K562 (cell line): ENCODE data around the gene BEST1. TPM values are rescaled to one million over a fixed set of nuclear protein-coding genes. Genes with fewer than 3 reads are reported as not detected.
A peak's percentile ranks its signal among the peaks of the same experiment; 100 is the strongest.

Experiments
- E2F1 ChIP-seq: sonication (generic); formaldehyde crosslinking; IDR thresholded peaks from 2 replicates; pipeline ENCODE4 v1.8.1; 2023; ENCODE audit warnings: mild to moderate bottlenecking, missing genetic modification reagents, moderate library complexity
- FOXJ2 ChIP-seq: fragments of 200-800 bp; sonication (Bioruptor generic); IDR thresholded peaks from 2 replicates; pipeline ENCODE4 v1.6.1; 2016; ENCODE audit warnings: missing genetic modification characterization, missing compliant biosample characterization
- HMG20B ChIP-seq: fragments of 250-450 bp; sonication (Bioruptor Pico); IDR thresholded peaks from 2 replicates; pipeline ENCODE4 v1.5.0; 2021; ENCODE audit warnings: mild to moderate bottlenecking
- JUND ChIP-seq, 2 experiments: IDR thresholded peaks; 2 replicates in 1 of 2; 3 replicates in 1 of 2; pipeline ENCODE4 v1.6.1; 2011; ENCODE audit warnings: borderline replicate concordance in 2 of 2, low read depth in 2 of 2, low read length in 2 of 2, improper control_type of control experiment in 1 of 2, missing biosample characterization in 1 of 2, missing genetic modification characterization in 1 of 2, missing genetic modification reagents in 1 of 2
- MCM5 ChIP-seq: fragments of 450-650 bp; IDR thresholded peaks from 2 replicates; pipeline ENCODE4 v1.6.1; 2016; ENCODE audit warnings: low read depth
- SRSF3 ChIP-seq: fragments of 200-400 bp; formaldehyde crosslinking; IDR thresholded peaks from 2 replicates; pipeline ENCODE4 v1.6.1; 2016; ENCODE audit warnings: mild to moderate bottlenecking, low read length, moderate library complexity; ENCODE audit not compliant: insufficient read depth
- TBL1XR1 ChIP-seq, 2 experiments: IDR thresholded peaks; 2 replicates each; pipeline ENCODE4 v1.6.1; 2012; ENCODE audit warnings: improper control_type of control experiment in 2 of 2, low read length in 2 of 2, mild to moderate bottlenecking in 1 of 2
- TCF3 ChIP-seq: sonication (generic); formaldehyde crosslinking; IDR thresholded peaks from 2 replicates; pipeline ENCODE4 v1.4.0; 2020; ENCODE audit warnings: mild to moderate bottlenecking, missing genetic modification reagents
- ZBTB8A ChIP-seq: fragments of 450-650 bp; IDR thresholded peaks from 2 replicates; pipeline ENCODE4 v1.6.1; 2018; ENCODE audit warnings: mild to moderate bottlenecking, moderate library complexity; ENCODE audit not compliant: partially characterized antibody
- ZKSCAN8 ChIP-seq: fragments of 200-800 bp; sonication (Bioruptor generic); IDR thresholded peaks from 2 replicates; pipeline ENCODE4 v1.6.1; 2016; ENCODE audit warnings: missing genetic modification characterization, missing compliant biosample characterization
- polyA plus RNA-seq, 8 experiments: library from polyadenylated mRNA; depleted of rRNA in 4 of 8; stranded (reverse) in 5 of 8; unstranded in 3 of 8; fragments of >200 nt; fragmentation: Nextera tagmentation in 2 of 8; fragmentation: Illumina TruSeq in 1 of 8; extraction: Ambion mirVana in 2 of 8; extraction: Trizol in 1 of 8; gene quantifications; 2 replicates each; pipeline versions ENCODE4 v1.2.1 to v1.2.3, GENCODE V29; 2011 to 2014; ENCODE audit warnings: inconsistent platforms in 1 of 8, missing spikeins in 1 of 8
- total RNA-seq, 7 experiments: library from RNA; depleted of rRNA in 6 of 7; stranded (reverse); fragments of >200 nt in 6 of 7; fragmentation: Illumina TruSeq in 2 of 7; extraction: Trizol in 2 of 7; gene quantifications; 2 replicates each; pipeline versions ENCODE4 v1.2.1 to v1.2.3, GENCODE V29; 2011 to 2021; ENCODE audit warnings: low replicate concordance in 1 of 7
- TF ChIP-seq, protein P1 (sequence below): fragments of 200-600 bp; sonication (generic); IDR thresholded peaks from one replicate; pipeline ENCODE4 v1.6.1; 2012; ENCODE audit warnings: mild to moderate bottlenecking, low read depth, low read length, inconsistent platforms
- TF ChIP-seq, protein P2 (sequence below): fragments of 450-650 bp; formaldehyde crosslinking; IDR thresholded peaks from 2 replicates; pipeline ENCODE4 v1.4.0; 2020; ENCODE audit warnings: mild to moderate bottlenecking, moderate library complexity

The BEST1 gene
- total and polyA plus RNA-seq, 9 of the 15 experiments (the other 6 are each of a cell fraction or from before 2014, with no cell fraction given), result 0.07 to 1.3 (median 0.40) TPM

DNA sequence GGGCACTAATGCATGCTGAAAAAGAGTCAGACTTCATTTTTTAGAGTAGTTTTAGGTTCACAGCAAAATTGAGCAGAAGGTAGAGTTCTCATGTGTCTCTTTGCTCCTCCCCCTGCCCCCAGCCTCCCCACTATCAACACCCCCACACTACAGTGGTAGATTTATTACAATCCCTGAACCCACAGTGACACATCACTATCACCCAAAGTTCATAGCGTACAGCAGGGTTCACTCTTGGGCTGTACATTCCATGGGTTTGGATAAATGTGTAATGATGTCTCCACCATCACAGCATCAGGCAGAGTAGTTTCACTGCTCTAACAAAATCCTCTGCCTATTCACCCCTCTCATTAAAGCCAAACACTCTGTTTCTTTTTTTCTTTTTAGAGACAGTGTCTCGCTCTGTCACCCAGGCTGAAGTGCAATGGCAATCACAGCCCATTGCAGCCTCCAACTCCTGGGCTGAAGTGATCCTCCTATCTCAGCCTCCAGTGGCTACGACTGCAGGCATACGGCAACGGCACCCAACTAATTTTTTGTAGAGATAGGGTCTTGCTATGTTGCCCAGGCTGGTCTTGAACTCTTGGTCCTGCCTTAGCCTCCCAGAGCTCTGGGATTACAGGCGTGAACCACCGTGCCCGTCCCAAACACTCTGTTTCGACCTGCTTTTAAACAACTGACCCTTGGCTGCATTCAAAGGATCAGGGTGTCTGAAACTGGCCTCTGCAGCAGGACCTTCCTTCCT is 4.1 kb downstream of the BEST1 start (continued):
- TF ChIP-seq, protein P1, sequence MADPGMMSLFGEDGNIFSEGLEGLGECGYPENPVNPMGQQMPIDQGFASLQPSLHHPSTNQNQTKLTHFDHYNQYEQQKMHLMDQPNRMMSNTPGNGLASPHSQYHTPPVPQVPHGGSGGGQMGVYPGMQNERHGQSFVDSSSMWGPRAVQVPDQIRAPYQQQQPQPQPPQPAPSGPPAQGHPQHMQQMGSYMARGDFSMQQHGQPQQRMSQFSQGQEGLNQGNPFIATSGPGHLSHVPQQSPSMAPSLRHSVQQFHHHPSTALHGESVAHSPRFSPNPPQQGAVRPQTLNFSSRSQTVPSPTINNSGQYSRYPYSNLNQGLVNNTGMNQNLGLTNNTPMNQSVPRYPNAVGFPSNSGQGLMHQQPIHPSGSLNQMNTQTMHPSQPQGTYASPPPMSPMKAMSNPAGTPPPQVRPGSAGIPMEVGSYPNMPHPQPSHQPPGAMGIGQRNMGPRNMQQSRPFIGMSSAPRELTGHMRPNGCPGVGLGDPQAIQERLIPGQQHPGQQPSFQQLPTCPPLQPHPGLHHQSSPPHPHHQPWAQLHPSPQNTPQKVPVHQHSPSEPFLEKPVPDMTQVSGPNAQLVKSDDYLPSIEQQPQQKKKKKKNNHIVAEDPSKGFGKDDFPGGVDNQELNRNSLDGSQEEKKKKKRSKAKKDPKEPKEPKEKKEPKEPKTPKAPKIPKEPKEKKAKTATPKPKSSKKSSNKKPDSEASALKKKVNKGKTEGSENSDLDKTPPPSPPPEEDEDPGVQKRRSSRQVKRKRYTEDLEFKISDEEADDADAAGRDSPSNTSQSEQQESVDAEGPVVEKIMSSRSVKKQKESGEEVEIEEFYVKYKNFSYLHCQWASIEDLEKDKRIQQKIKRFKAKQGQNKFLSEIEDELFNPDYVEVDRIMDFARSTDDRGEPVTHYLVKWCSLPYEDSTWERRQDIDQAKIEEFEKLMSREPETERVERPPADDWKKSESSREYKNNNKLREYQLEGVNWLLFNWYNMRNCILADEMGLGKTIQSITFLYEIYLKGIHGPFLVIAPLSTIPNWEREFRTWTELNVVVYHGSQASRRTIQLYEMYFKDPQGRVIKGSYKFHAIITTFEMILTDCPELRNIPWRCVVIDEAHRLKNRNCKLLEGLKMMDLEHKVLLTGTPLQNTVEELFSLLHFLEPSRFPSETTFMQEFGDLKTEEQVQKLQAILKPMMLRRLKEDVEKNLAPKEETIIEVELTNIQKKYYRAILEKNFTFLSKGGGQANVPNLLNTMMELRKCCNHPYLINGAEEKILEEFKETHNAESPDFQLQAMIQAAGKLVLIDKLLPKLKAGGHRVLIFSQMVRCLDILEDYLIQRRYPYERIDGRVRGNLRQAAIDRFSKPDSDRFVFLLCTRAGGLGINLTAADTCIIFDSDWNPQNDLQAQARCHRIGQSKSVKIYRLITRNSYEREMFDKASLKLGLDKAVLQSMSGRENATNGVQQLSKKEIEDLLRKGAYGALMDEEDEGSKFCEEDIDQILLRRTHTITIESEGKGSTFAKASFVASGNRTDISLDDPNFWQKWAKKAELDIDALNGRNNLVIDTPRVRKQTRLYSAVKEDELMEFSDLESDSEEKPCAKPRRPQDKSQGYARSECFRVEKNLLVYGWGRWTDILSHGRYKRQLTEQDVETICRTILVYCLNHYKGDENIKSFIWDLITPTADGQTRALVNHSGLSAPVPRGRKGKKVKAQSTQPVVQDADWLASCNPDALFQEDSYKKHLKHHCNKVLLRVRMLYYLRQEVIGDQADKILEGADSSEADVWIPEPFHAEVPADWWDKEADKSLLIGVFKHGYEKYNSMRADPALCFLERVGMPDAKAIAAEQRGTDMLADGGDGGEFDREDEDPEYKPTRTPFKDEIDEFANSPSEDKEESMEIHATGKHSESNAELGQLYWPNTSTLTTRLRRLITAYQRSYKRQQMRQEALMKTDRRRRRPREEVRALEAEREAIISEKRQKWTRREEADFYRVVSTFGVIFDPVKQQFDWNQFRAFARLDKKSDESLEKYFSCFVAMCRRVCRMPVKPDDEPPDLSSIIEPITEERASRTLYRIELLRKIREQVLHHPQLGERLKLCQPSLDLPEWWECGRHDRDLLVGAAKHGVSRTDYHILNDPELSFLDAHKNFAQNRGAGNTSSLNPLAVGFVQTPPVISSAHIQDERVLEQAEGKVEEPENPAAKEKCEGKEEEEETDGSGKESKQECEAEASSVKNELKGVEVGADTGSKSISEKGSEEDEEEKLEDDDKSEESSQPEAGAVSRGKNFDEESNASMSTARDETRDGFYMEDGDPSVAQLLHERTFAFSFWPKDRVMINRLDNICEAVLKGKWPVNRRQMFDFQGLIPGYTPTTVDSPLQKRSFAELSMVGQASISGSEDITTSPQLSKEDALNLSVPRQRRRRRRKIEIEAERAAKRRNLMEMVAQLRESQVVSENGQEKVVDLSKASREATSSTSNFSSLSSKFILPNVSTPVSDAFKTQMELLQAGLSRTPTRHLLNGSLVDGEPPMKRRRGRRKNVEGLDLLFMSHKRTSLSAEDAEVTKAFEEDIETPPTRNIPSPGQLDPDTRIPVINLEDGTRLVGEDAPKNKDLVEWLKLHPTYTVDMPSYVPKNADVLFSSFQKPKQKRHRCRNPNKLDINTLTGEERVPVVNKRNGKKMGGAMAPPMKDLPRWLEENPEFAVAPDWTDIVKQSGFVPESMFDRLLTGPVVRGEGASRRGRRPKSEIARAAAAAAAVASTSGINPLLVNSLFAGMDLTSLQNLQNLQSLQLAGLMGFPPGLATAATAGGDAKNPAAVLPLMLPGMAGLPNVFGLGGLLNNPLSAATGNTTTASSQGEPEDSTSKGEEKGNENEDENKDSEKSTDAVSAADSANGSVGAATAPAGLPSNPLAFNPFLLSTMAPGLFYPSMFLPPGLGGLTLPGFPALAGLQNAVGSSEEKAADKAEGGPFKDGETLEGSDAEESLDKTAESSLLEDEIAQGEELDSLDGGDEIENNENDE, result no peak
- TF ChIP-seq ZKSCAN8 (no peak), FOXJ2 (tag) (no peak), HMG20B (CRISPR knock-in tag) (no peak), TBL1XR1 (IDR thresholded peaks at IDR 0.05; ENCODE audit: low read length in 2 of 2) (peak in 1 of 2 experiments; percentile 39; a peak in 1 of 4 replicates), ZBTB8A (no peak), E2F1 (0 out of 2 replicates have a peak, but pooled peaks have one; percentile 37), JUND (IDR thresholded peaks at IDR 0.05; ENCODE audit: borderline replicate concordance, low read depth, low read length) (peak; percentile 50; the same call in 1 of the 2 replicates), JUND (tag; IDR thresholded peaks at IDR 0.05; ENCODE audit: borderline replicate concordance, low read depth, low read length) (peak; percentile 45; the same call in 1 of the 3 replicates), TCF3 (CRISPR knock-in tag) (peak; percentile 15; the same call in 1 of the 2 replicates), SRSF3 (no peak), MCM5 (no peak)
- TF ChIP-seq, protein P2, sequence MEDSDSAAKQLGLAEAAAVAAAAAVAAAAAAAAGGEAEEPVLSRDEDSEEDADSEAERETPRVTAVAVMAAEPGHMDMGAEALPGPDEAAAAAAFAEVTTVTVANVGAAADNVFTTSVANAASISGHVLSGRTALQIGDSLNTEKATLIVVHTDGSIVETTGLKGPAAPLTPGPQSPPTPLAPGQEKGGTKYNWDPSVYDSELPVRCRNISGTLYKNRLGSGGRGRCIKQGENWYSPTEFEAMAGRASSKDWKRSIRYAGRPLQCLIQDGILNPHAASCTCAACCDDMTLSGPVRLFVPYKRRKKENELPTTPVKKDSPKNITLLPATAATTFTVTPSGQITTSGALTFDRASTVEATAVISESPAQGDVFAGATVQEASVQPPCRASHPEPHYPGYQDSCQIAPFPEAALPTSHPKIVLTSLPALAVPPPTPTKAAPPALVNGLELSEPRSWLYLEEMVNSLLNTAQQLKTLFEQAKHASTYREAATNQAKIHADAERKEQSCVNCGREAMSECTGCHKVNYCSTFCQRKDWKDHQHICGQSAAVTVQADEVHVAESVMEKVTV (CRISPR knock-in tag), result peak; percentile 55; the same call in 1 of the 2 replicates
